GM21619 (cell line): ENCODE measurements around the gene FOS.

Source experiments
- ATAC-seq: cut with Tn5 transposase; IDR thresholded peaks from one replicate; pipeline ENCODE4 v1.9.1; 2021; ENCODE audit not compliant: unreplicated experiment

The FOS gene

DNA sequence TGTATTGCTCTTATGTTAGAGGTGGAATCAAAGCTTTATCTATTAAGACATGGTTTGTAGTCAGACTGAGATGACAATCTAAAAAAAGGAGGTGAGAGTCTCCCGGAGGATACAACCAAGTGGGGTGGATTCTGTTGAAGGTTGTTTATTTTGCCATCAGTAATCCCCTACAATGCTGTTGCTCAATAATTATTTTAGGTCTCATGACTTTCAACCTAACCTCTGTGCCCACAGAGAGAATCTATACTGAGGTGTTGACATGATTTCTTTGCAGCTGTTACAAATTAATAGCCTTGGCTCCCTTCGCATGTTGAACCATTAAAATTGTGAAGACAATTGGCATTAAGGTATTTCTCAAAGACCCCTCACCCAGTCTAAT is 28.7 kb upstream of the FOS start:
- peak; percentile 18 for ATAC-seq

DNA sequence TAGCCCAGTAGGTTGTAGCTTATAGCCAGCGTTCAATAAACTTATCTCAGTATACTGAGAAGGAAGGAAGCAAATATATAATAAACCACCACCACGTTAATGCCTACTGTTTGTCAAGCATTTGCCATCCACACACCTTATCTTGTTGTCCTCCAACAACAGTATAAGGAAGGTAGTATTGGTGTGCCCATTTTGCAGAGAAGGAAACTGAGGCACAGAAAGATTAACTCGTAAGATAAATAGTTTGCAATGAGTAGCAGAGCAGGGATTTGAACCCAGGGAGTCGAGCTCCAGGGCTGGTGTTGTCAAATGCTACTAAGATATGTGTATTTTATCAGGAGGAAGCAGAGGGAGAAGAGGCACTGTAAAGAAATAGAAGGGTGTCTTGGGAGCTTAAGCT is 27.8 kb upstream of the FOS start:
- ATAC-seq: no peak

DNA sequence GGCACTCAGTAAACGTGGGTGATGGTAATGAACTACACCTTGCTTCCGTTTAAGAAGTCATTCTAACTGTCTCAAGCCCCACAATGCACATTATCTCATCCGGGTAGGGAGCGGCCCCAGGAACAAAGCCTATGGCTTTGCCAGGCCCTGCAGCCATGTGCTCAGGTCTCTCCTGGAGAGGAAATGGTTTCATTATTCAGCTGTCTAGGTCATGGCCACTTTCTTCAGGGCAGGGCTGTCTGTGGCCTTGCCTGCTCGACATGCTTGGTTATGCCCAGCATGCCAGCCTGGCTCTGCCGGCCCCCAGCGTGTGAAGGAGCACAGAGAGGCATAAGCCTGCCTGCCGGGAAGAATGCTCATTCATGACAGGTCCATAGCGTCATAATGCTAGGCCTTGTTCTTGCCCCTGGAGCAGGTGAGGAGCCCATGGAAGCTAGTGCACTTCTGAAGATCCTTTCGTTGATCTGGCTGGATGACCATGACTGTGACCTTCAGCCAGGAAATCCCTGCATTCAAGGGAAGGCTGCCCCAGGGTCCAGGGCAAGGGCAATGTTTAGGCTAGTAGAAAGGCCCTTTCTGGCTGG is 26.3 kb upstream of the FOS start:
- ATAC-seq: no peak

DNA sequence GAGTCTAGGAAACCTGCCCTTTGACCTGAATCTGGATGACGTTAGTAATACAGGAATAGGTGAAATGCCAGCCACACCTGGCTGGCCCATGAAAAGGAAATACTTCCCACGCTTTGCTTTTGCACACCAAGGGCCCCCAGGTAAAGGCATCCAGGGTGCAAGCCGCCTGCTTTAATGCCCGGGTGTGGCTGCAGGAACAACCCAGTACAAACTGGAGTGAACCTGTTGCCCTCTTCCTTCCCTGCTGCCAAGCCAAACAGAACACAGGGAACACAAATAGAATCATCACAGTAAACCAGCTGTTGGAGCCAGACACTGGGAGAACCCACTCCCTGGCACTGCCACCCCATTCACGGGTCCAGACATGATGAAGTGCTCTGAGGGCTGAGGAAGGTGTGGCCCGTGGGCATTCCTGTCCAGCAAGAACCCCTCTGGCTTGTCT is 24.2 kb upstream of the FOS start:
- no peak for ATAC-seq

DNA sequence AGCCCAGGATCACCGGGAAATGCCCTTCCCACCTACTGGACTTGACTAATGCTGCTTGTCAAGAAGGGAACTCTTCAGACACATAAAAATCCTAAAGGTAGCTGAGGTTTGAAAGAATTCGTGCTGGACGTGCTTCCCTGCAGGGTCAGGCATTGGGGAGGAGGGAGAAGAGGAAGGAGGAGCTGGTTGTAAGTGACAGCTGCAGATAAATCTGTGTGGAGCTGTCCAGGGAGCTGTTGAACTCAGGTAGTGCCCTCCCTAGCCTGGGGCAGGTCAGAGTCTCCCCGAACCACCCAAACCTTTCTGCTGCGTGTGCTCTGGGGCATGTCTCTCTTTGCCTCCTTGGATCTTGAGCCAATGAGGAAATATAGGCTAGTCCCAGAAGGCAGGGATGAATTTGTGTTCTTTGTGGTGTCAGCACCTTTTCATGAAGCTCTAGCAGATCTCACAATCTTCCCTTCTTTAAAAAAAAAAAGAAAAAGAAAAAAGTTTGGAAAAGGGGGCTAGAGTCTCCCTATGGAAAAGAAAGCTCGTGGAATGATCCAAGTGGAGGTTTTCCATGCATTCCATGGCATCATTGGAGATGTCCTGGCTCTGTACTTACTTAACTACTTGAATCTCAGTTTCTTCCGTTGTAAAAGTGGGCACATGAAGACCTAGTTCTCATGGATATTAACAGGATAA is 23.6 kb upstream of the FOS start:
- no peak for ATAC-seq

DNA sequence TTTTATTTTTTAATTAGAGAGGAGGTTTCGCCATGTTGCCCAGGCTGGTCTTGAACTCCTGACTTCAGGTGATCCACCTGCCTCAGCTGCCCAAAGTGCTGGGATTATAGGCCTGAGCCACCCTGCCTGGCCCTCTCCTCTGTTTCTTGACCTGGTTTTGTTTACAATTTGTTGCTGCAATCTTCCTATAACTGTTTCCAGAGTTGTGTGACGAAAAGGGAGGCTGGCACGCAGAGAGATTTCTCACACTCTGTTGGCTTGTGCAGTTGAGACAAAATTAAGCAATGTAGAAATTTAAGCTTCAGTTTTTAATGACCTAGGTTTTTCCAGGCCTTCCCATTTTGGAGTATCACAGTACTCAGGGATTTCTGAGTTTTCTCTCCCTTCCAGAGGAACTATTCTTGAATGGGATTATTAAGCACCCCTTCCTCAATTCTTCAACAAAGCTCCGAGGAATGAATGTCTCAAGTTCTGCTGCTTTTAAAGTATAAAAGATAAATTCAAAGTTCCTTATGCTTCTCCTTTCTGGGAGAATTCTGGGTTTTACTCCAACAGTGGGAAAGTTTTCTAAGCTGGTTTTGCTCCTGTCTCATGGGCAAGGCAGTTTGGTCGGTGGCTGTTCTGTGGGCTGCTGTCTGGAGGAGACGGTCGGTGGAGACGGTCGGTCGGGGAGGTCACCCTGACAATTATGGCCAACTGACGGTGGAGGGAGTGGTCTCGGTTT is 20.4 kb upstream of the FOS start:
- no peak for ATAC-seq

DNA sequence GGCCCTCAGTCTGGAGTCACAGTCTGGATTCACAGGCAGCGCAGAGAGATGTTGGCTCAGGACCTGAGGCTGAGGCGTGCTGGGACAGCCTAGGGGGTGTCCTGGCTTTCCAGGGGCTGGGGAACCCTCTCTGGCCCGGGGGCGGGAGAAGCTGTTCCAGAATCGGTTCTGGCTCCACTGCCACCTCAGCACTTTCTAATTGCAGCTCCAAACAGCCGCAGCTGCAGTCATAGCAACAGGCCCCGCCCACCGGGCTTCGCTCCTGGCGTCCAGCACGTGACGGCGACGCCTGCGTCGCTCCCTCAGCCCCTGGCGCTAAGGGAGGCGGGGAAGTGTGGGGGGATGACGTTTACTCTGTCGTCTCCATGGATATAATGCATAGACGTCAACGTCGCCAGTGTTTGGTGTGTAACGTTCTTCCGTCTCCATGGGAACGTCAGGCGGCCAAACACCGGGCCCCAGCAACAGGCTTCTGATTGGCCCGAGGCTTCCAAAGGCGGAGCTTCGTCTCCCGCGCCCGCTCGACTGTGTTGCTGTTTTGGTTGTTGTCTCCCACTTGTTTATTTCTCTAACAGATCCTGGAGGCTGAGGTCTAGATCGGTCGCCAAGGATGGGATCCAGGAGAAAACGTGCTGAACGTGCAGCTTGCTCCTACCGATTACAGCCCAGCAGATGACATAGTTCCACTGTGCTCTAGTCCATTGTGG is 19.7 kb upstream of the FOS start:
- peak; percentile 94 for ATAC-seq

DNA sequence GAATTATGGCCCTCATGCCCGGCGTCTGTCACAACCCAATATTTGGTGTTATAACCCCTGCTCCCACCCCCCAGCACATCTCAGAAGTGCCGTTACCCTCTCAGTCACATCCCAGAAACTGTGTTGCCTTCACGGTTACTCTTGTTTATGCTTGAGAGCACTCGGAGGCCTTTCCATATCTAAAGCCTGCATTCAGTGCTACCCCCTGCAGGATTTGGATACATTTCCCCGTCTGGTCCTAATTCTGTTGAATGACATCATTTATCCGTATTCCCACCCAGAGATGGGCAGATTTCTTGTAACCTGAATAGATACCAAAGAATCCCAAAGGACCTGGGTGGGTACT is 19.1 kb upstream of the FOS start:
- ATAC-seq: no peak

DNA sequence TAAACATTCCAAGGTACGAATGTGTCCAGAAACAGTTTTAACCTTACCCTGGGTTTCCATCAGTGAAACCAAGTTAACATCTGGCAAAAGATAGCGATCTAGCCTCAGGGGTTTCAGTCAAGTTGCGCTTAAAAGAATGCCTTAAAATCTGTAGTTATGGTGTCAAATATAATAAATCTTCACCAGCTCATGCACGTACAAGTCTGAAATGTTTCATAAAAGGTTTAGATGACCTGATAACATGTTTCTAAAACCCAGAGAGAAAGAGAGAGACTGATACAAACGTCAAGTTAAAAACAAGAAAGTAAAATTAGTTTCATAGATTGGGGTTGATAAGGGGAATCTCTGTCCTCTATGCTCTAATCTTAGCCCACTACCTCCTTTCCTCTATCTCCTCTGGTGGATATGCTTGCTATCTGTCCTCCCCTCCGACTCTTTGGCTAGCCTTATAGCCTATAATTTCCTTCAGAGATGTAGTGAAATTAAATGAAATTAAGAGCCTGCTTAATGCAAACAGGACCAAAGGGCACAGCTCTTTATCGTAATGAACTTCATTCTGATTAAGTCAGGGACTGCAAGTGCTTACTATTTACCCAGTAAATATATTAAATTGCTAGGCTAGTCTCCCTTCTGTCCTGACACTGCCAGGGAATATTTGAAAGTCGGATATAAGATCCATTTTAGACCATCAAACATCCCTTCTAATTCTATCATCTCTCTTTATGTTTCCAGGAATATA is 18.4 kb upstream of the FOS start:
- no peak for ATAC-seq

DNA sequence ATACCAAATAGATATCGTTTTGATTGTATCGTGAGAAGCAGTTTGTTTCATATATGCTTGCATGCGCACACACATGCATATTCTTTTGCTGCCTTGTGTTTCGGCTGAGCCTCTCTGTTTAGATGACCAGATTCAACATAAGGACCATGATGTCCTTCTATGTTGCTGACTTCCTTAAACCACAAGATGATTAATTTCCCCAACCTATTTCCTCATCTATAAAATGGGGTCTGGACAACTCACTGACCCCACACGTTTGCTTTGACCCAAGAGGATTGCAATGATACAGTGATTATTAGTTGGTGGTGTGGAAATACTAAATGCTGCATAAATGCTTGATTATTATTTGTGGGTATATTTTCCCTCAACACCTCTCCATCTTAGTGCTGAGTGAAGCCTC is 16.8 kb upstream of the FOS start:
- no peak for ATAC-seq

DNA sequence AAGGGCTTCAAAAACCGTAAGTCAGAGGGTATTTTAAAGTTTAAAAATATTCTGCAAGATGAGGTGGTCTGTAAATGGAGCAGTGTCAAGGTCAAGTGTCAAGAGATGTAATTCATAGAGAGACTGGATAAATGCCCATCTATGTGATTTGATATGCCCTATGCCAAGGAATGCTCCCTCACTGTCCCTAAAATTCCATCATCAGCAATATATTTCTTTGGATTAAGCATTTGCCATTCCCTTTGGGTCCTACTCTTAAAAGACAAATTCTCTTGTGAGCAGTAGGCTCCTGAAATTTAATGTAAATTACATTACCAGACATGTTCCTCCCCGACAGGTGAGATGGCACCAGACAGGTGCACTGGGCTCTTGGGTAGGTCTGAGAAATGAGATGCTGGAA is 16.0 kb upstream of the FOS start:
- no peak for ATAC-seq

DNA sequence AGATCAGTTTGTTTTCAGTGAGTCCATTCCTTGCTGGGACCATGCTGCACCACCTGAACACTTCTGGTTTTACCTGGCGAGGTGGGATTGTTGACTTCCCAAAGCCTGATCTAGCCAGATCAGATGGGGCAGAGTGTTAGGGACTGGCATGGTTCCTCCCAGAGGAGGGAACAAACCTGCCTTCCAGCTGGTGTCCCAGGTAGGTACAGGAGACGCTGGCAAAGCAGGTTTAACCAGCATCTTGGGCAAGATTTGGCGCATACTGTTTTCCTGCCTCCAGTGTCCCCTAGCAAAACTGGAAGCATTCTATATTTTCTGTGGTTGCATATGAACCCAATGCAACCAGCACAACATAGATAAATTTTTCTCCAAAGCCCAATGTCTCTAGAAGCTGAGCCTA is 14.6 kb upstream of the FOS start:
- ATAC-seq: no peak

DNA sequence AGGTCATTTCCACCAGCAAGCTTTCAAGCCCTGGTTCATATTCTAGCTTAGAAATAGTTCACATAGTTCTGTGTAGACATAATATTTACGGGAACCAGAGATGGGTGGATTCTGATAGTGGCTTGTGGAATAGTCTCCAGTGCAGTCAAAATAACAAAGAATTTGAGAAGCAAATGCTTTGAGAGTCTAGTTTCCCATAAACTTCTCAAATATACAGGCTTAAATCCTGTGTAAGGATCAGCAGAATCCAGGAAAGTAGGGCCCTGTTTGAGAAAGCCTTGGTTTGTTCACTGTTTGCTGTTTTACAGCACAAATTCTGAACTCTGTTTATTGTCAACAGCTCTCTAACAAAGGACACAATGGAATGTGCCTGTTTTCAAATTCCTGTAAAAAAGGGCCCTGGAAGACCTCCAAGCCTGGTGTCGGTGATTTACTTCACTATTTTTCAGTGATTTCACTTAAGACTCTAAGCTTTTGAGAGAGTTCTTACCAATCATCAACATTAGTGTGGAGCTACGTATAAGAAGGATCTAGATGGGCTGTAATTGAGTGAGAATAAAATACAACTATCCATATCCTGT is 11.4 kb upstream of the FOS start:
- ATAC-seq: no peak

DNA sequence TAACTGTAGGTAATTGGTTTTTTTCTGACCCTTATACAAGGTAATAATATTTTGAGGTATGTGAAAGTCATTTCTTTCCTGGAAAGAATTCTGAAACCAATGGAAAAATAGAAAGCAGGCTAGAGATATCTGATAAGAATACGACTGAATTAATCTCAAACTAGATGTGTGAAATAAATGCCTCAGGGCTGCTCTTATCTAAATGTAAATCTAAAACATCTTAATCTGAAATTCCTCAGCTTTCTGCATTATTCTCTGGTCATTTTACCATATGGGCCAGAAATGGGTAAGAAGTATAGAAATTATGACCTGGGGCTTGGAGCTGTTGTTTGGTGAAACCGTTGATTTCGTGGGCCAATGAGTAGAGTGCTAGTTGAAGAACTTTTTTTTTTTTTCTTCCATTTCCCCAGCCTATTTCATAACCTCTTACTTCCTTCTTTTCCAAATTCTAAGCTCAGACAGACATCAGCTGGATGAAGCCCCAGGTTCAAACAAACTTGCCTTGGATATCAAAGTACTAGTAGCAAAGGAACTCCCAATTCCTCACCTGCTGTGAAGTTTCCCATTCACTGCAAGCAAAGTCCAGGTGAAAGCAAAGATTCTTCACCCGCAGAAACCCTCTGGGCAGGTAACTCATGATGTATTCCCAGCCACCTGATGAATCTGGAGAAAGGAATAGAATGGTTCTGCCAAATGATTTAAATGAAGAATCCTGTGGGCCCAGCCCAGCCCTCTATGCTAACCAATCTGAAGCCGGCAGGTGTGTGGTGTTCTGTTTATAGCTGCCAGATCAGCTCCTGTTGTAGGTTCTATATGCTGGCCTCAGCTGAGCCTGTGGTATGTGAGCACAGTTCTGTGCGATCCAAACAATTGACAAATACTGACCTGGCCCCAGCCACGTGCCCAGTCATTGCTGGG is 9.7 kb upstream of the FOS start:
- ATAC-seq: no peak

DNA sequence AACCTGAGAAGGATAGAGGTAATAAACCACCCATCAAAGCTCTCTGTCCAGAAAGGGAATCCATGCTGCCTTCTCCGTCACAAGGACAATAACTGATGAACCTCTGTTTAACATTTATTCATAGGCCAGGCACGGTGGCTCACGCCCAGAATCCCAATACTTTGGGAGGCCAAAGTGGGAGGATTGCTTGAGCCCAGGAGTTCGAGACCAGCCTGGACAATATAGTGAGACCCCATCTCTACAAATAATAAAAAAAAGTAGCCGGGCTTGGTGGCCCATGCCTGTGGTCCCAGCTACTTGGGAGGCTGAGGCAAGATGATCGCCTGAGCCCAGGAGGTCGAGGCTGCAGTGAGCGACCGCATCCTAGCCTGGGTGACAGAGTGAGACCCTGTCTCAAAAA is 7.1 kb upstream of the FOS start:
- ATAC-seq: no peak

DNA sequence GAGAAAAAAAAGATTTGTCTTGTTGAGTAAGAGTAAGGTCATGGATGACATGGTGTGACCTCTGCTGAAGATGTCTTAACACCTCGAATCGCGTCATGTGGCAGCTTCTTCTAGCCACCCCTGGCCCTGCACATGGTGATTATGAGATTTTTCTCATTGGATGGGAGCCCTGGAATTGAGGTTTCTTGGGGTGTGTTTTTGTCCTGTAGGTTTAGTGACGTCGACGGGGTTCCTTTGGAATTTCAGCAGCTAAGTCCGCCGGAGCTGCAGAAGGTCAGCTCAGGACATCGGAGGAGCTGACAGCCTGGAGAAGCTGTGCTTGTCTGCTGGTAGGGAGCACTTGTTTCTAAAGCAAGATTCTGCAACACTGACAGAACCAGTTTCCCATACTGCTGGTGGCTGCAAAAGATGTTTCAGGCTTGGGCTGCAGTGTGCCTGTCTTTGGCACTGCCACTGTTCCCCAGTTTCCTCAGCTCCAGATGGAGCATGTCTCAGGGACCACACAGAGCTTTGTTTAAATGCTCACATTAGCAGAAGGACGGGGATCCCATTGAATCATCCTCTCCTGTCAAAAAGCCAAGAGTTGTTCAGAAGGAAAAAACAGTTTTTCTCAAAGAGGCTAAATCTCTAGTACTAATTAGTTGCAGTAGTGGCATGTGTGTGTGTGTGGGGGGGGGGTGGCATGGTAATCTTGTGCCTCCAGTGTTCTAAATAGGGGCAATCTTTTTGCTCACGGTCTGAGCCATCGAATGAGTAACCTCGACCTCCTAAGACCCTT is 5.2 kb upstream of the FOS start:
- no peak for ATAC-seq

DNA sequence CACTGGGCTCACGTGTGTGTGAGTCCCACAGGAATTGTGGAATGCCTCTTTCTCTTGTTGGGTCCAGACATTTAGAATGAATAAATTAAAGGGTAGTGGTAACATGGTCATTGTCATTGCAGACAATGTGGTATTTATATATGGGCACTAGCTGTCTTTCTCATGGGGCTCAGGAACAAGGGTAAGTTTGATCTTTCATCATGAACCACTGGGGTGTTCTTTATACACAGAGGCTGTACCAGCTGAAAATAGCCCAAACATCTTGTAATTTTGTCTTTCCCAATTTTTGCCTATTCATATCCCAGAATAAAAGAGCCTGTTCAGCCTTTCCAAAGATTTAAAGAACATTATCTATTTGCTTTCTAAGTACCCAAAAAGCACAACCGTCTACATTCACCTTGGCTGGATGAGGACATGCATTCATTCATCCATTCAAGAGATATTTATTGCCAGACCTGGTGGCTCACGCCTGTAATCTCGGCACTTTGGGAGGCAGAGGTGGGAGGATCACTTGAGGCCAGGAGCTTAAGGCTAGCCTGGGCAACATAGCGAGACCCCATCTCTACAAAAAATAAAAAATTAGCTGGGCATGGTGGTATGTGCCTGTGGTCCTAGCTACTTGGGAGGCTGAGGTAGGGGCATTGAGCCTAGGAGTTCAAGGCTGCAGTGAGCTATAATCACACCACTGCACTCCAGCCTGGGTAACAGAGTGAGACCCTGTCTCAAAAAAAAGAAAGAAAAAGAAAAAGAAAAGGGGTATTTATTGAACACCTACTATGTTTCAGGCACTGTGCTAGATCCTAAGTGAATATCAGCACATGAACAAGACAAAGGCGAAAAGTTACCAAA is 4.4 kb upstream of the FOS start:
- no peak for ATAC-seq

DNA sequence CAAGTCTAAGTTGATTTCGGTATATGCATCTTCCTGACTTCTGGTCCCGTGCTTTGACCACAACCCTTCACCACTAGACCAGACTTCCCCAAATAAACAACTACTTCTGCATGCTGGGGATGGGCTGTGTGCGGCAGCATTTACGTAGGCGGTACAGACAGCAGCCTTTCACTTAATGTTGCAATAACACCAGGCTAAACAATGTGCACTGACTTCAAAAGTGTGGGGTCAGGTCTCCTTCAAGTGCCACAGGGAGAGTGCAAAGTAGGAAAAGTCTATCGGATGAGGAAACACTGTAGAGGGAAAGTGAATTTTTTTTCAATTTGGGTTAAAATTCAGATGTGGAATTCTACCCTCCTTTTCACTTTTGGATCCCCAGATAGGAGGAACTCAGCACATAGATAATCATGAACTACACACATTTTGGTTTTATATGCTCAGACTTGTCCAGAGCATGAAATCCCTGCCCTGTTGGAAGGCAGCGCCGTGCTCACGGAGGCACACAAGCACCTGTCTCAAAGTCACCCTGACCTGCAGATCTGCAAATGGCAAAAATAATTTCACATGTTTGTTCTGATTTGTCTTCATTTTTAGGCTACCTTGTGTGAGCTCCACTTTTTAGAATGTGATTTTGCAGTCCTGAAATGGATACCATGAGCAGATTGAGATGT is 3.6 kb upstream of the FOS start:
- no peak for ATAC-seq
